ENCODE measurements around the gene PDZD4.

Gene PDZD4

DNA sequence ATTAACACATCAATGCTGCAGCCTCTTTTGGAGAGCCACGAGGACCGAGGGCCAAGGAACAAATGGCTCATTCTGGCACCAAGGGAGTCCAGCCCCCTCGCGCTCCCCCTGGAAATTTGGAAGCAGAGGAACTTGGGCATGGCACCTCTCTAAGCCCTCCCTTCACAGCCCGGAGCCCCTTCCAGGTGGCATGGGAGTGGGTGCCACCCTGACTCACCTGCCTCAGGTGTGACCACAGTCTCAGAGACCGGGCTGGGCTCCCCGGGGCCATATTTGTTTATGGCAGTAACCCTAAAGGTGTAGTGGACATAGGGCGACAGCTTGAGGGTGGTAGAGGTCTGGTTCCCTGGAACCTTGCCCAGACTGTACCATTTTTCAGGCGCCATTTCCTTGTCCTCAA lies 36.8 kb upstream of the PDZD4 start:
- no peak for DNase-seq (ENCODE audit: low read depth)

DNA sequence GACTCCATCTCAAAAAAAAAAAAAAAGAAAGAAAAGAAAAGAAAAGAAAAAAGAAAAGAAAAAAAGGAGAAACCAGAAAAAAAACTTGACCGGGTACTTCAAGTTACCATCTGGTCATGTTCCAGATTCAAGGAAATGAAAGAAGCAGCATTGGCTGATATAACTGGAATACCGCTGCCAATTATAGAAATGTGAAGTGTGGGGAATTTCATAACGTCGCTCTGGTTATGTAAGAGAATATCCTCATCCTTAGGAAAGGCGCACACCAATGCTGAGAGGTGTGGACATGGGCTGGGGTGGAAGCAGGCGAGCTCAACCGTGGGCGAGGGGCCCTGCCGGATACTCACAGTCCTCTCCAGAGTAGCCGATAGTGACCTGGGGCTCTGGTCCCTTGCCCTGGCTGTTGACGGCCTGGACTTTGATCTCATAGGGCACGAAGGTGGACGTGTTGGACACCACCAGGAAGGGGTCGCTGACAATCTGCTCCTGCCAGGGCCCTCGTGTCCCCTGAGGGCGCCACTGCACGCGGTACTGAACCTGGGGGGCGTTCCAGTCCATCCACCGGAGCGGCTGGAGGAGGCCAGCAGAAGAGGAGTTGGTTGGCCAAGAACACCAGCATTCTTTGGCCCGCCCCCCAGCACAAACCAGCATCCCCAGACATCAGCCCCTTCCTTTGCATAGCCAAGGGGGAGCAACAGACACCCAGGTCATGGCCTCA lies 36.1 kb upstream of the PDZD4 start:
- DNase-seq (ENCODE audit: low read depth): no peak

DNA sequence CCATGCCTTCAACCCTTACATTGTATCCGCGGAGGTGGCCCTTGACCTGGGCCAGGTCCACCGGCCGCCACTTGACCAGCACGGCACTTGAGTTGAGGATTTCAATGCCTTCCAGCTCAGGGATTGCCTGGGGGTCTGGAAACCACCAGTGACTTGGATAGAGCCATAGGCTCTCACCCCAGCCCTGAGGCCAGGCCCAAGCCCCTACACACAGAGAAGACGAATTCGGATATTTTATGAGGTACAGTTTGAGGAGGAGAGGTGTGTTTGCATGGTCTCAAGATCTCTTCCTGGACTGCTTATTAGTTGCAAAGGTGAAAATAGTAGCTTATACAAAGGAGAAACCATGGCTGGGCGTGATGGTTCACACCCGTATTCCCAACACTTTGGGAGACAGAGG lies 35.3 kb upstream of the PDZD4 start:
- DNase-seq (ENCODE audit: low read depth): no peak

DNA sequence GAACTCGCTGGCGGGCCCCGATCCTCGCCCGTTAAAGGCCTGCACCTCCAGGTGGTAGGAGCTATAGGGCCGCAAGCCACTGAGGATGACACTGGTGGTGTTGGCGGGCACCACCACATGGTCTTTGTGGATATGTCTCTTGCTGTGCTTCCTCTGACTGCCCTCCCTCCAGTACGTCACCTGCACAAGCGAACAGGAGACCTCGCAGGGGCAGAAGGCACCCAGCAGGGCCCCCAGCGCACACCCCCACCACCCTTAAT lies 34.9 kb upstream of the PDZD4 start:
- no peak for DNase-seq (ENCODE audit: low read depth)

DNA sequence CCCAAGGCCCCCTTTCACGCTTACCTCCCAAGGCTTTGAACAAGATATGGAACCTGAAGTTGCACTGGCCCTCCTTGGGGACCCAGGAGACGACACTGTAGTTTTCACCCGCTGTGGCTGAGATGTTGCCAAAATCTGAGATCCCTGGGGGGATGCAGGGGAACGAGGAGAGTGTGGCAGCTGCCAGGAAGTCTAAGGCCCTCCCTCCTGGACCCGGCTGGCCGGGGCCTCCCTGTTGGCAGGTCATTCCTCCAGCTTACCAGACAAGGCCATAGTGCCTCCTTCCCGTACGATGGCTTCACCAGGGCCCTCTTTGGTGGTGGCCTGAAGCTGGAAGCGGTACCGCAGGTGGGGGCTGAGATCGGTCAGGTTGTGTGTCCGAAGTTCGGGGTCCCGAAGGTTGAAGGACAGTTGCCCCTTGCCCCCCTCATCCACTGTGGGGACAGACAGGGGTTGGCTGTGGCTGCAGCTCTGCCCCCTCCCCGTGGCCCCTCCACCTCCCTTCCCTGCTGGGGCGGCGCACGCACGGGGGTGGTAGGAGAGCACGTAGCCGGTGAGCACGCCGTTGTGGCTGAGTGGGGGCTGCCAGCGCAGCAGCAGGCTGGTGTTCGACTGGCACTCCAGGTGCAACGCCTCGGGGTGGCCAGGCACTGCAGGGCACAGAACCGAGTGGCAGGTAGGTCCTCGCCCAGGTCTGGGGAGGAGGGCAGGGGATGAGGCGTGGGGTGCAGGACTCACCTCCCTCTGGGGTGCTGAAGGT lies 34.4 kb upstream of the PDZD4 start:
- DNase-seq (ENCODE audit: low read depth): no peak

DNA sequence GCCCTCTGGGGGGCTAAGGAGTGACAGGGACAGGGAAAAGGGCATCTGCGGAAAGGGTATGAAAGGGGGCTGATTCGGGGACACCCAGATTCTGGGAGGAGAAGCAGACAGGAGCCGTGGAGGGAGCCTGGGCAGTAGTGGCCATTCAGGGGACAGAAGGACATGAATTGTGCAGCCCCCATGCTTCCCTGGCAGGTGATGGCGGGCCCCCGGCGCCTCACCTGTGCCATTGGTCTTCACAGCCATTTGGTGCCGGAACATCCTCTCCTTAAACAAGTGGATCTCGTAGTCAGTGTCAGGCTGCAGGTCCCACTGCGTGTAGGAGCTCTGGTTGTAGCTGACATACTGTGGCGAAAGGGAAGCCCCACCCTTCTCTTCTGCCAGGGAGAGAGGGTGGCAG lies 33.8 kb upstream of the PDZD4 start:
- no peak for DNase-seq (ENCODE audit: low read depth)

DNA sequence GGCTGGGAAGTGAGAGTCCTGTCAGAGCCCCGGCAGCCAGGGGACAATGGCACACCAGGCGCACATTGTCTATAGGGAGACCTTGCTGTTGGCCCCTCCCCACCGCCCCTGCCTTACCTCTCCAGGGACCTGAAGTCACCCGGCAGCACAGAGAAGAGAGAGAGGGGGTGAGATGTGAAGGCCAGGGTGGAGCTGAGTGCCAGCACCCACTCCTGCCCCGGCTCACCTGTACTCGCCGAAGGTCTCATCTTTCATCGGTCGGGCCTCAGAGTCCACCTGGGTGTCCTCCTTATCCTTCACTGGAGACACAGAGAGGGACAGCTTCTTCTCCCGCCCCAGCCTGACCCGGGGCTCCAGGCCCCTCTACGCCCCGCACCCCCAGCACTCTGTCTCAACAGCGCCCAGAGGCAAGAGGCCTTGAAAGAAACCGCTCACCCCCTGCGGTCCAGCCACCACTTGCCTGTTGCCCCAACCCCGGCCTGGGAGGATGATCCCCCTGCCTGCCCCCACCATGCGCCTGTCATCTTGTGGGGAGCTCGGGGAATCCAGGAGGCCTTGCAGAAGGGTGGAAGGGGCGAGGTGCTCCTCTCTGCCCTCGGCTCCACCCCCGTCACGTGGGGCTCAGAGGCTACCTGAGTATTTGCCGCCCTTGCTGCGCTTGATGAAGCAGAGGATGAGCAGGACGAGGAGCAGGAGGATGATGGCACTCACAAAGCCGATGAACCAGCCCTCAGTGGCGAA lies 33.1 kb upstream of the PDZD4 start:
- no peak for DNase-seq (ENCODE audit: low read depth)

DNA sequence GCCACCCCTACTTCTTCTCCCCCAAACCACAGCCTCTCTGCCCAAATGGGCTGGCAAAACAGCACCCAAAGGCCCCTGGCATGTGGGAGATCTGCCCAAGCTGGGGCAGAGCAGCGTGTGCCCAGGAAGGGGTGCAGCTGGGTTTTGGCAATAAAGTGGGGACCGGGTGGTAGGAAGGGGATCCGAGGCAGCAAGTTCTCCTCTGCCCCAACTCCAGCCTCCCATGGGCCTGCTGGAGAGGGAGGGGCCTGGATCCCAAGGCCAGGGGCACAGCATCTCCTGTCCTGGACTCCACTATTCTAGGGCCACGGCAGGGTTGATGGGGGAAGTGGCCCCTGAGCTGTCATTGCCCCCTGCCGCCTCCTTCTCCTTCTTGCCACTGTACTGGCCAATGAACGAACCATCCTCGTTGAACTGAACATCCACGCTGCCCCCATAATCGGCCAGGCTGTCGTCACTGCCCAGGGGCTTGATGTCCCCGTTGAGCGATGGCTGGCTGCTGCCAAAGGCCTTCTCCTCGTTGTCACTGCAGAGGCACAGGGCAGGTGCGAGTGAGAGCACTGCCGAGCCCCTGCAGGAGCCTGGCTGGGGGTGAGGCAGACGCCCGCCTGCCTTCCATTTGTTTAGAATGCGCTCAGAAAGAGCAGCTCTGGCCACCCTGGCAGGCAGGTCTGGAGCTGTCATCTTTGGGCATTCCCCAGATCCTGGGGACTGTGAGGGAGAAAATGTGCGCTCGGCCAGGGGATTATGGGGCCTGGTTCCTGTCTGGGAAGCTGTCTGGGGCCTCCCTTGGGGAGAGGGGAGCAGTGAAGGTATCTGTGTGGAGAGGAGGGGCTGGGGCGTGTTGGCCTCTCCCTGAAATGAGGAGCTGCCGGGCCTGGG lies 32.3 kb upstream of the PDZD4 start:
- no peak for DNase-seq (ENCODE audit: low read depth)

DNA sequence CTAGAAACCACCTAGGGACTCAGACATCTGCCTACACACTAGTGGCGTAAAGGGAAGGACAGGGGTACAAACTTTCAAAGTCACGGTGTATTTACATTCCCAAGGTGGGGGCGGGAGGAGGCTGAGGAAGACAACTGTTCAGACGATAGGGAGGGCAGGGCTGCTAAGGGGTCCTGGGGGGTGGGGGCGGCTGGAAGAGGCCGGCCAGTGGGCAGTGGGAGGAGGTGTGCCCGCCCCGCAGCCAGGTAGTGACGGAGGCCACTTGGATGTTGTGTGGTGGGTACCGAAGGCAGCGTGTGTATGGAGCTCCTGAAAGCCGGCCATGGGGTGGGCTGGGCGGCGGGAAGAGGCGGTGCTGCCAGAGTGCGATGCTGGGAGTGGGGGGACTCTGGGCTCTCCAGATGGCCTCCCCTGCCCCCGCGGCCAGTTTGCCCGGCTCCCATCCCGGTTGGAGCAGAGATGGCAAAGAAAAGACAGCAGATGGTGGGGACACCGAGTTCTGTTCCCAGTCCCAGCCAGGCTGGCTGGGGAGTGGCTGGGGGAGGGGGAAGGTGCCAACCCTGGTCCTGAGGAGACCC lies 31.5 kb upstream of the PDZD4 start:
- DNase-seq (ENCODE audit: low read depth): no peak

DNA sequence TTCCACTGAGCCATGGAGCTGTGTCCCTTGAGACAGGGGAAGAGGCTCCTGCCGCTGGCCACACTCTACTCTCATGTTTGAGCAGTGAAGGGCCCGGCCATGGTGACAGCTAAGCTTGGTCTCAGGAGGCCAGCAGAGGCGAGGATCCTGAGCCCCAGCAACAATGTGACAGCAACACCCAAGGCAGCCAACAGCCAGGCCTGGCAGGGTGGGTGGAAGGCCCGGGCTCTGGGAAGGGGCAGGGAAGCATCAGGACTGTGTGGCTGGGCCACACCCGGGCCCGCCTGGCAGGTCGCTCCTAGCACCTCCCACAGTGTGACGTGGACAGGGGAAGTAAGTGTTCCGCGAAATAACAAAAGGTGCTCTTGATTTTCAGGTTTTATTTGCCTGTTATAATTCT lies 30.8 kb upstream of the PDZD4 start:
- DNase-seq (ENCODE audit: low read depth): no peak

DNA sequence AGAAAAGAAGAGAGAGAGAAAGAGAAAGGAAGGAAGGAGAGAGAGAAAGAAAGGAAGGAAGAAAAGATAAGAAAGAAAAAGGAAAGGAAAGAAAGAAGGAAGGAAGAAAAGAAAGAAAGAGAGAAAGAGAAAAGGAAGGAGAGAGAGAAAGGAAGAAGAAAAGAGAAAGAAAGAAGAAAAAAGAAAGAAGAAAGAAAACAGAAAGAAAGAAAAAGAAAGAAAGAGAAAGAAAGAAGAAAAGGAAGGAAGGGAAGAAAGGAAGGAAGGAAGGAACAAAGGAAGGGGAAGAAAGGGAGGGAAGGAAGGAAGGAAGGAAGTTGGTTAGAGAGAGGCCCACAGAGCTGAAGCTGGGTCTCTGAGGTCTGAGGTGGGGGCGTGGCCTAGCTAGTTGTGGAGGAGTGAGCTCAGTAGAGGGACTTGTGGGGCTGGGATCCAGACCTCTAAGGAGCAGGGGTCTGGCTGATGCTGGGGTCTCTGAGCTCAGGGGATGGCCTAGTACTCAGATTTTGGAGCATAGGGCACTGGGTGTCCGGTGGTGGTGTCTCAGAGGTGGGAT lies 27.1 kb upstream of the PDZD4 start:
- DNase-seq (ENCODE audit: low read depth): no peak

DNA sequence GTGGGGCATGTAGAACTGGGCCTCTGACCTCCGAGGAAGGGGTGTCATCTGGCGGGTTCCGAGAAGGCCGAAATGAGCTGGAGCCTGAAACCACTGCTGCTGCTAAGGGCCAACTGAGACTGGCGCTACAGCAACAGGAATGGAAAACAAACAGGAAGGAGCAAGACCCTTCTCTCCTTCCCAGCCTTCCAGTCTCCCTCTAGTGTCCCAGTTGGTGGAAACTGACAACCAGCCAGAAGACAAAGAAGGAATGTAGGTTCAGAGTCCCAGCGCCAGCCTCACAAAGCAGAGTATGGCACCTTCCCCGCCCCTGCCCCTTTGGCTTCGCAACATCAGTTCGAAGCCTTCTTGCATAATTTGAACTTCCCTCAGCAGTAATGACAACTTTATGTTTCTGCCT lies 24.4 kb upstream of the PDZD4 start:
- no peak for DNase-seq (ENCODE audit: low read depth)

DNA sequence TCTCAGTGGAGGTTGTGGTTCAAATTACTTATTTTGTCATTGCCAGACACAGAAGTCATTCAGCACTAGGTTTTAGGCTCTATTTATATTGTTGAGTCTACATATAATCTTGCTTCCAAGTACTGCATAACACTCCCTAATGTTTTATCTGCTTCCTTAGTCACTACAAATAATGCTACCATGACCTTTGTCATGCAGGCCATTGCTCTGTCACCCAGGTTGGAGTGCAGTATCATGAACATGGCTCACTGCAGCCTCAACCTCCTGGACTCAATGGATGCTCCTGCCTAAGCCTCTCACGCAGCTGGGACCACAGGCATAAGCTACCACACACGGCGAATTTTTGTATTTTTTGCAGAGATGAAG lies 23.5 kb upstream of the PDZD4 start:
- DNase-seq (ENCODE audit: low read depth): no peak

DNA sequence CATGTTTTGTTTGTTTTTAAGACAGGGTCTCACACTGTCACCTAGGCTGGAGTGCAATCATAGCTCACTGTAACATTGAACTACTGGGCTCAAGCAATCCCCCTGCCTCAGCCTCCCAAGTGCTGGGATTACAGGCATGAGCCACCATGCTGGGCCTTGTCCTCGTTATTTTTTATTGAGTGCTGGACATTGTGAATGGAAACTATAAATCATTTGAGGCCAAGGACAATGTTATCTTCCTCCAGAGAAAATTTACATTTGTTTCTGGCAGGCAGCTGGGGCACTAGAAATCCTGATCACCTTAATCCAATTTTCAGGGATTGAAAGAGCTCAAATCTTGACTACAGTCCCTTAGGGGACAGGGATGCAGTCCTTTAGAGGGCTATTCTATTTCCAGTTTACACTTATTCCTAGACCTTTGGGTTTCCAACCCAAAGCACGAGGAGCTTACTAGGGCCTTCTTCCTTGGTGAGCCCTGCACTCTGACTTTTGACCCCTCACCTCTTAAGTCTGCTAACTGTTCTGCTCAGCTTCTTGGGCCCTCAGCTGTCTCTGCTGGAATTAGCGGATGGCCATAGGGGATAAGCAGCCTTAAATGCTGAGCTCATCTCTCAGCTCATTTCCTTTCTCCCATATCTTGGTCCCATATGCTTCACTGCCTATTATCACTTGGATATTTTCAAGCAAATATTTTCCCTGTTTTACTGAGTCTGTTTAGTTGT lies 23.0 kb upstream of the PDZD4 start:
- DNase-seq (ENCODE audit: low read depth): no peak

DNA sequence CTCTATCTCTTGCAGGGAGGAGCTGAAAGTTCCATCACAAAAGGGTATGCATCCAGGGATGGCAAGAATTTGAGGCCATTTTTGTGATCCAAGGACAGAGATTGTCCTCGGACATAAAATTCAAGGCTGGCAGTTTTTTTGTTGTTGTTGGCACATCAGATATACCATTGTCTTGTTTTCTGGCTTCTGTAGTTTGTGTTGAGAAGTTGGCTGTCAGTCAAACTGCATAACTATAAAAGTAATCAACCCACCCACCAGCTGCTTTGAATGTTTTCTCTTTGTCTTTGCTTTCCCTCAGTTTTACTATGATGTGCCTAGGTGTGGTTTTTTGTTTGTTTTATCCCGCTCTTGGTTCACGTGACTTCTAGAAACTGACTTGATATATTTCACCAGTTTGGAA lies 21.6 kb upstream of the PDZD4 start:
- no peak for DNase-seq (ENCODE audit: low read depth)

DNA sequence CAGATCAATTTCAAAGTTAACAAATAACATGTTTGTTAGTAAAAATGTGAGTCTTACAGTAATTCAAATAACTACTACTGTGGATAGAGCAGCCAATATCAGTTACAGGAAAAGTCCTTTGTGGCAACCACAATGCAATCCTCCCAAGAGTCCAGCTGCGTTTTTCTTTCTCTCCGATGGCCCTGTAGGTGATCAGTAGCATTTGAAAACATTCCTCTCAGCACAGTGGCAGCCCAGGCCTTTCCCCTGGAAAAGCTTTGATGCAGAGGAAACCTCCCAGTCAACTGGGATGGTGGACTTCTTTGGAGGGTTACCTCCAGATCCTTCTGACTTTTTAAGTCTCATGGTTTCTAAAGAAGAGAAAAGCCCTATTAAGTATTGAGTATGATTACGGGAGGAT lies 18.0 kb upstream of the PDZD4 start:
- DNase-seq (ENCODE audit: low read depth): no peak

DNA sequence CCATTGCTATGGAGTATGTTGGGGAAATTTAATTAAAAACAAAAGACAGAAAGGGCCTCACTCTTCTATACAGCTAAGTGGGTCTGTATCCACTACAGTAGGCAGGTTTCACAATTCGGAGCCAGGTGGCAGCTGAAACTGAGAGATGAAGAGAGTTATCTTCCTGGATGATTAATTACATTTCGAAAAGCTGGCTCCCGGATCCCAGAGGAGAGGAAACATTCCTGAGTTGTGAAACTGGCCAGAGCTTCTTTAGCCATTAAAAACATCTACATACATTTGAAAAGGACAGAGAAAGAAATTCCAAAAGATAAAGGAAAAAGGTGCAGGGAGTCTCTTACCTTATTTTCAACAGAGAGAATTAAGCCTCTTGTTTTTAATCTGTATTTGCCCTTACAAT lies 15.5 kb upstream of the PDZD4 start:
- DNase-seq (ENCODE audit: low read depth): no peak

DNA sequence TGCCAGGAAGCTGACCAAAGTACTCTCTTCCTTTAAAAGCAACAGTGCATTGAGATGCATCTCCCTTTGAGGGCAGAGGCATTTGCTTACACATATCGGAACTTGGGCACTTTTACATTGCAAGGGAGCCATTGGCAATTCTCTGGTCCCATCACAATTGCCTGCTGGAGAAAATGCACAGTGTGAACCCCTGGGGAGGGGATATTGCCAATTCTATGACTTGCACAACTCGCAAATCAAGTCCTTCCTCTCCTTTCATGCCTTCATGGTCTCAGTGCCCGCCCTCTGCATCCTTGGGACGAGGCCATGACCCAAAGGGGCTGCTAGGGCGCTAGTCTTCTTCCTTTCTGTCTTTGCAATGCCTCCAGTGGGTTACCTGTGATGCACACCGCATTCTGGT lies 14.9 kb upstream of the PDZD4 start:
- no peak for DNase-seq (ENCODE audit: low read depth)

DNA sequence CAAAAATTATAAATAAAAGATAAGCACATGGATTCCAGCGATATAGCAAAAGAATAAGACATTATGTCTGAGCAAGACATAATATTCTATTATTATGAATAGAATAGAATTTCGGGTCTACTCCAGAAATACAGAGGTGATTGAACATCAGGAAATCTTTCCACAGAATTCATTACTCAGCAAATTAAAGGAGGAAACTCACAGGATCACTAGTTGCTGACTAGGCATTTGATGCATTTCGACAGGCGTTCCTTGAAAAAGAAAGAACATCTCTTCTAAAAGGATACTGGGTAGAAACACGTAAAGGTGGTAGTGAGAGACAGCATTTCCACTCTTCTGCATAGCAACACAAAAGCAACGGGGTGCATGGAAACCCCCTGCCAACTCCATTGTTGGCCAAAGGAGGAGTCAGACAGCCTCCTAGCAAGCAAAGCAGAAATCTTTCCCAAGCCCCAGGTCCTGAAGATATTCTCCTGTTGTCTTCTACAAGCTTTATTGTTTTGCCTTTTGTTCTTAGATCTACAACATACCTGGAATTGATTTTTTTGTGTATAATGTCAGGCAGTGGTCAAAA lies 14.3 kb upstream of the PDZD4 start:
- DNase-seq (ENCODE audit: low read depth): no peak

DNA sequence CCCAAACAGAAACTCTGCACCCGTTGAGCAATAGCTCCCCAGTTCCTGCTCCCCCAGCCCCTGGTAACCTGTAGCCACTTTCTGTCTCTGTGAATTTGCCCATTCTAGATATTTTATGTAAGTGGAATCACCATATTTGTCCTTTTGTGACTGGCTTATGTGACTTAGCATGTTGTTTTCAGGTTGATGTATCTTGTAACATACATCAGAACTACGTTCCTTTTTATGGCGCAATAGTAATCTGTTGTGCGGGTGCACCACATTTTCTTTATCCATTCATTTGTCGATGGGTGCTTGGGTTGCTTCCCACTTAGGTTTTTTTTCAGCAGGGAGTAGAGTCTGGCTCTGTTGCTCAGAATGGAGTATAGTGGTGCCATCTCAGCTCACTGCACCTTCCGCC lies 6.6 kb upstream of the PDZD4 start:
- no peak for DNase-seq (ENCODE audit: low read depth)

DNA sequence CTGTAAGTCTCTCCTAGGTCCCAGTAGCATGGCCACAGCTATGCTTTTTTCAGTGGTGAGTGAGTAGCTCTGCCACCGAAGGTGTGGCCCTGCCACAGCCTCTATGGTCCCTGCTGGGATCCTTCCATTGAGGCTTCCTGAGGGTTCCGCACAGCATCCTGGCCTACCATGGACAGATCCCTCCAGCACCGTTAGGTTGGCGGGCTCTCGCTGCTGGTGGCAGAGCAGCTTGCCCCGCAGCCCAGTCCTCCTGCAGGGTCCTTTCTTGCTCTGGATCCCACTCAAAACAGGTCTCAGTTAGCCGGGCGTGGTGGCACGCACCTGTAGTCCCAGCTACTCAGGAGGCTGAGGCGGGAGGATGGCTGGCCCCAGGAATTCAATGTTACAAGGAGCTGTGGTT lies 2.4 kb upstream of the PDZD4 start:
- no peak for DNase-seq (ENCODE audit: low read depth)
